SK-MEL-5 (cell line): ENCODE data around the gene KLHL26. TPM values are rescaled to one million over a fixed set of nuclear protein-coding genes. Genes with fewer than 3 reads are reported as not detected.
"Not testable (repeated sequence)": the region's sequence is repeated elsewhere in the genome, so short reads cannot be mapped to it uniquely, and the experiment has no call there.

Source experiments
- DNase-seq: peaks from one replicate; pipeline ENCODE4 v3.0.0-alpha.2; 2016; ENCODE audit warnings: low read depth, low spot score
- in situ Hi-C: cut with HindIII; loops from 2 replicates; pipeline ENCODE4 v1.10.0; 2016; ENCODE audit warnings: low sequenced_read_pairs, high pct_unique_total_duplicates, low pct_unique_long_range_greater_than_20kb
- total RNA-seq: library from RNA; depleted of rRNA; stranded (reverse); fragments of >200 nt; shearing (Covaris generic); gene quantifications from 2 replicates; pipeline ENCODE4 v1.2.3, GENCODE V29; 2014

KLHL26 gene
- total RNA-seq, 1 experiment from 2014 or later: 0.77 TPM

DNA sequence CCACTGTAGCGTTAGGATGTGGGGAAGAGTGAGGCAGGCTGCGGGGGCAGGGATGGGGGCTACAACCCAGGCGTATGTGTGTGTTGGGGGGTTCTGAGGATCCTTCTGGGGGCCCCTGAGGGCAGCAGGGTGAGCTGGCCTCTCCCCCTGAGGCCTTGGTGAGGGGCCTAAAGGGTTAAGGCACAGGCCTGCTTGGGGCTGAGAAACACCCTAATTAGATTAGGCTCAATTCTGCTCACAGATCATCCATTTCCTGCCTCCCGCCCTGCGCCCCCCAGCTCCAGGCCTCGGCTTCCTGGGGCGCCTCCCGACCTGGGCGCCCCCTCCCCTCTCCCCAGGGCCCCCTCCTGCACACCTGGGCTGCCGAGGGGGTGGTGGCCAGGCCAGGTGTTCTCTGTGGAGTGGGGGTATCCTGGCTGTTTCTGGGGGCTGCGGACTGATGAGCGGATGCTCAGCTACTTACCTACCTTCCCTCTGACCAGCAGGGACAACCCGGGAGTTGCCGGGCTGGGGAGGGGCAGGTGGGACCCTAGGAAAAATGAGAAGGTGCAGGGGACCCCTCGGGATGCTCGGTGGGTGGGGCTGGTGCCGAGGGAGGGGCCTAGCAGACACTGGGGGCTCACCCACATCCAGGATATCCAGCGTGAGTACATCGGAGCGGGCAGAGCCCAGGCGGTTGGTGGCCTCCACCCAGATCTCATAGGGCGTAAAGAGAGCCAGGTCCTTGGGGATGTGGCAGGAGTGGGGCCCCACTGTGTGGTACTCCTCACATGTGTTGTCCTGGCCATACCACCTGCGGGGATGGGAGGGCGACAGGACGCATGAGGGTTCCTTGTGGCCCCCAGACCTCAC, 38.8 kb upstream of the KLHL26 start:
- in situ Hi-C loops: no loop called here
- DNase-seq: no peak

DNA sequence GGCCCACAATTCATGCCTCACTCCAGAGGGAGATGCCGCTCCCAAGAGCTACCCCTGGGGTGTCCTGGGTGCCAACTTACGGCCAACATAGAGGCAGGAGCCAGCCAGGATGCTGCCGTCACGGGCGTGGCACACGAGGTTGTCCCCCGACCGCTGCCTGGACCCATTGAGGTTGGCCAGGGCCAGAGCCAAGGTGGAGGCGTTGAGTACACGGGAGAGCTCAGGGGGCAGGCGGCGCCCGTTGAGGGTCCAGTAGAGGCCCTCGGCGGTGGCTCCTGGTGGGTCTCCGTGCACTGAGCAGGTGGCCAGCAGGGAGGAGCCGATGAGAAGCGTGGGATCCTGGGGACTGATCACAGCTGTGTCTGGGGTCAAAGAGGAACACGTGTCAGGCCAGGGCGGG, 37.3 kb upstream of the KLHL26 start:
- in situ Hi-C loops: no loop called here
- no peak for DNase-seq

GRCh38 chr19:18600692-18601397, 36.0 kb upstream of the KLHL26 start:
- DNase-seq, in situ Hi-C loops: not testable (repeated sequence)

- DNase-seq: no peak
- in situ Hi-C loops: no loop called here
These were observed 35.0 kb upstream of the KLHL26 start for GRCh38 chr19:18601875-18602274.

DNA sequence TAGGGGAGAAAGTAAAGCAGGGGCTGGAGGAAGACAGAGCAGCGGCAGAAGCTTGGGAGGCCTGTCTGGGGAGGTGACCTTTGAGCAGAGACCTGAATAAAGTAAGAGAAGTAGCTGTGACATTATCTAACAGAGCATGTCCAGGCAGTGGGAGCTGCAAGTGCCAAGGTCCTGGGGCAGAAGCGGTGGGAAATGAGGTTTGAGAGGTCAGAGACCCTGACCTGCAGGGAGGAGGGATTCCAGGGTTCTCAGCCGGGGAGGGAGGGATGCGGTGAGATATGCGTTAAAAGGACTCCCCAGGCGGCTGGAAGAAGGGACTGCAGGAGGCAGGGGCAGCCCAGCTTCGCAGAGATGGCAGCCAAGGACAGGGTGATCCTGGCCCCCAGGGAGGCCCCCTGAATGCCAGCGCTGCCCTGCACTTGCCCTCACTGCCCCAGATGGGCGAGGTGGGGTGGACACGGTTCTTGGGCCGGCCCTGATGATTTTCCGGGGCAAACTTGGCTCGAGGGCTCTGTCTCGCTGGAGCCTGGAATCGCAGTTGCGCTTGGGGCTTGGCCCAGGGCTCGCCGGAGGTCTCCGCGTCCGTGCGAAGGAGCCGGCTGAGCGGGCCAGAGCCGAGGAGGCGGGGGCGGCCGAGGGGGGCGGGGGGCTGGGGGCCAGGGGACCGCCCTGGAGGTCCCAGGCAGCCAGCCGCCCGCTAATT, 33.4 kb upstream of the KLHL26 start:
- in situ Hi-C loops: no loop called here
- no peak for DNase-seq

GRCh38 chr19:18603958-18604819, 32.6 kb upstream of the KLHL26 start:
- no peak for DNase-seq
- in situ Hi-C loops: no loop called here

DNA sequence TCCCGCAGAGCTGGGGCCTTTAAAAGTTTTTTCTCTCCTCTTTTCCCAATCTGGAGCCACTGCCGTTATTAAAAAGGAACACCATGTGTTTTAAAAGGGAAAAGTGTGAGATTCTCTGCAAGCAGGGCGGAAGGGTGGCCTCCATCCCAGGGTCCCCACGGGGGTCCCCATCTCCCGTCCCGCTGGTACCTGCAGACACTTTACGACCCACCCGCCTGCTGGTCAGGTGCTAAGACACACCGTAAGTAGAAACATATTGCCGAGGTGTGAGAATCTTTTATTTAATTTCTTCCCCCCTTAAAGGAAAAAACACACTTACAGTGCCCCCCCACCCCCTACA, 32.0 kb upstream of the KLHL26 start:
- in situ Hi-C loops: no loop called here
- DNase-seq: no peak

GRCh38 chr19:18605196-18605545, 31.7 kb upstream of the KLHL26 start:
- in situ Hi-C loops: no loop called here
- no peak for DNase-seq

- in situ Hi-C loops: no loop called here
These were observed 31.1 kb upstream of the KLHL26 start for GRCh38 chr19:18605546-18606280.

GRCh38 chr19:18606281-18607225, 30.3 kb upstream of the KLHL26 start, which contains the start of gene CRLF1:
Gene CRLF1 (minus strand): TSS chr19:18606799. CDS start chr19:18606656, 143 bp downstream.
- DNase-seq: no peak
- in situ Hi-C loops: no loop called here

More at GRCh38 chr19:18605546-18606280, 31.1 kb upstream of the KLHL26 start:
- DNase-seq: no peak

DNA sequence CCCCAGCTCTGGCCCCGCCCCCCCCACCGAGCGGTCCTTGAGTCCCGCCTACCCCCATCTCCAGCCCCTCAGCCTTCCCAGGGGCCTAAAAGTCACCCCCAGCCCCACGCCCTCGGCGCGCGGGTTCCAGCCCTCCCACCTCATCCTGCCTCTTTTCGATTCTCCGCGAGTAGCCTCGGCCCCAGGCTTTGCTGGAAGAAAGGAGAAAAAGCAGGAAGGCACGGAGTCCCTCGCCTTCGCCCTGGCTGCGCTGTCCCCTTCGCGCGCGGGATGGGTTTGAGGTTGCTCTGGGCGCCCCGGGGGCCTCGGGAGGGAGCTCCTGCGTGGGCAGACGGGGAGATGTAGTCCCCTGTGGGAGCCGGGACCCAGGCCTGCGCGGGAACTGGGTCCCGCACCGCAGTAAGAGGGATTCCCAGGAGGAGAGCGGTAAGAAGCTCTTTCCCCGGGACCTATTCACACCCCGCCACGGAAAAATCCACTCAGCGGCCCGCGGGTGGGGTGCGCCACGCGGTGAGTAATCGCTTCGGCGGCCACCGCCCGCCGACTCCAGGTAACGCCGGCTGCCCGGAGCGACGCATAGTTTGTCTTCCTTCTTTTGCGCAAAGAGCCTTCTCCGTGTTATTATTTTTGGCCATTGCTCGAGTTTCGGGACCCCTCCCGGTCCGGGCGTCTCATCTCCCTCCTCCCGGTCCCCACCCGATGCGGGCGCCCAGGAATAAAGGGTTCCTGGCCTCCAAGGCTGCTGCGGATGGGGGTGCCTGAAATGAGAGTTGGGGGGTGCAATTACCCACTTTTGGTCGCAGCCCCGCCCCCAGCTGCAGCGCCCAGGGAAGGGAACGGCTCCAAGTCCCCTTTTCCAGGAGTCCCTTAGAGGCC, 29.4 kb upstream of the KLHL26 start:
- DNase-seq: no peak
- in situ Hi-C loops: no loop called here

DNA sequence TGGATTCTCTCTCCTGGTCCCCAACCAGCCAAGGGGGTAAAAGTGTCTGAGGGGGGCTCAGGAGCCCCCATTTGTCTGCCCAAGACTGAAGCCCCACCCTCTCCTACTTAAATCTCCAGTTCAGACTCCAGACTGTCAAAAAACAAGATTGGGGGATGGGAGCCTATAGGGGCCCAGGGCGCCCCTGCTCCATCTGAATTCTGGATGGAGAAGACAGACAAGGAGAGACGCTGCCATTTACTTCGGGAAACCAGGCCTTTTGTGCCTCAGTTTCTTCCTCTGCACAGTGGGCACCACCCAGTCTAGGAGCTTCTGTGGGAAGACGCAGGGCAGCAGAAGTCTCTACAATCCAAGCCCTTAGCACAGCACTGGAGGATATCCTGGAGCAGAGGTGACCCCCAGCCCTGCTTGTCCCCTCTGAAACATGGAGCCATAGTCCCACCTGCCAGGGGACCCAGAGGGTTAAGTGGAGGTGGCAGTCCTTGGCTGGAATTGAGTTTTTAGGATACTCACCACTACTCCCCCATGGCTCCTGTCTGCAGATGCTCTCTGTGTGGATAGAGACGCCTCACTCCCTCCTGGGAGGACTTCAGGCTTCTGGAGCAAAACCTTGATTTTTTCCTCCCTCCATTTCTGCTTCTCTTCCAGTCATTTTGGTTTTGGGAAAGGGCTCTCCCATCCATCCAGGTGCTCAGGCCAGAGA, 28.6 kb upstream of the KLHL26 start:
- in situ Hi-C loops: no loop called here
- DNase-seq: no peak

GRCh38 chr19:18608805-18609716, 27.8 kb upstream of the KLHL26 start:
- no peak for DNase-seq
- in situ Hi-C loops: no loop called here

- in situ Hi-C loops: no loop called here
- DNase-seq: no peak
These were observed 27.1 kb upstream of the KLHL26 start for GRCh38 chr19:18609717-18610051.
